Left renal pelvis (tissue), 4 donors: Measurements from ENCODE around the gene FGD5. TPM values are rescaled to one million over a fixed set of nuclear protein-coding genes. Genes with fewer than 3 reads are reported as not detected.

Experiments used
- DNase-seq, 4 donors: peaks; one replicate each; pipeline ENCODE4 v3.0.0-alpha.2; 2013; ENCODE audit warnings: low read depth in 4 of 4, low spot score in 3 of 4
- polyA plus RNA-seq, 4 donors: library from polyadenylated mRNA; unstranded; fragments of 120-200 nt; gene quantifications; one replicate each; pipeline ENCODE4 v1.2.1, GENCODE V29; 2013; ENCODE audit not compliant: insufficient read length in 4 of 4

Gene FGD5
- polyA plus RNA-seq, 4 donors, result 21.6 to 37.3 (median 23.1) TPM

- DNase-seq, result no peak
Observed at GRCh38 chr3:14822670-14823390, 4.1 kb downstream of the FGD5 start.

GRCh38 chr3:14823393-14823792 is 4.6 kb downstream of the FGD5 start:
- DNase-seq, result no peak

- no peak for DNase-seq
Observed at GRCh38 chr3:14823910-14824629, 5.3 kb downstream of the FGD5 start.

- DNase-seq, result no peak
Observed at GRCh38 chr3:14824646-14825045, 5.9 kb downstream of the FGD5 start.

- DNase-seq, result no peak
Observed at GRCh38 chr3:14826069-14826468, 7.3 kb downstream of the FGD5 start.

- no peak for DNase-seq
Observed at GRCh38 chr3:14827776-14828175, 9.0 kb downstream of the FGD5 start.

- no peak for DNase-seq
Observed at GRCh38 chr3:14829811-14830210, 11.0 kb downstream of the FGD5 start.

- DNase-seq, result no peak
Observed at GRCh38 chr3:14831916-14832450, 13.2 kb downstream of the FGD5 start.

- DNase-seq, result no peak
Observed at GRCh38 chr3:14832975-14833722, 14.4 kb downstream of the FGD5 start.

- DNase-seq, result no peak
Observed at GRCh38 chr3:14834121-14834520, 15.4 kb downstream of the FGD5 start.

GRCh38 chr3:14834807-14835466 is 16.2 kb downstream of the FGD5 start:
- DNase-seq, result no peak

GRCh38 chr3:14836049-14836468 is 17.3 kb downstream of the FGD5 start:
- no peak for DNase-seq

- DNase-seq, result no peak
Observed at GRCh38 chr3:14837186-14837877, 18.6 kb downstream of the FGD5 start.

- DNase-seq, result no peak
Observed at GRCh38 chr3:14837878-14838258, 19.1 kb downstream of the FGD5 start.

GRCh38 chr3:14839236-14839635 is 20.5 kb downstream of the FGD5 start:
- no peak for DNase-seq

- DNase-seq, result no peak
Observed at GRCh38 chr3:14841836-14842235, 23.1 kb downstream of the FGD5 start.

- DNase-seq, result no peak
Observed at GRCh38 chr3:14842277-14842676, 23.5 kb downstream of the FGD5 start.

GRCh38 chr3:14843321-14843720 is 24.6 kb downstream of the FGD5 start:
- no peak for DNase-seq

GRCh38 chr3:14844386-14845170 is 25.8 kb downstream of the FGD5 start:
- no peak for DNase-seq
